Hepatocyte (in vitro differentiated cells): Measurements from ENCODE around the gene ROR2. TPM values are rescaled to one million over a fixed set of nuclear protein-coding genes. Genes with fewer than 3 reads are reported as not detected.

Experiments
- DNase-seq: peaks from one replicate; pipeline ENCODE4 v3.0.0-alpha.2; 2016; ENCODE audit warnings: low spot score
- H2AFZ ChIP-seq: fragments of 200-600 bp; sonication (generic); 2 replicates; pipeline ENCODE4 v1.6.0; 2016; ENCODE audit warnings: antibody characterized with exemption, mild to moderate bottlenecking
- H3K27ac ChIP-seq: fragments of 200-600 bp; sonication (generic); 2 replicates; pipeline ENCODE4 v1.5.1; 2016; ENCODE audit warnings: mild to moderate bottlenecking
- H3K27me3 ChIP-seq: fragments of 200-600 bp; sonication (generic); 2 replicates; pipeline ENCODE4 v1.6.1; 2016
- H3K36me3 ChIP-seq: fragments of 200-600 bp; sonication (generic); replicated peaks from 2 replicates; pipeline ENCODE4 v1.5.1; 2016; ENCODE audit warnings: low read depth; ENCODE audit not compliant: insufficient read depth
- H3K4me1 ChIP-seq: fragments of 200-600 bp; sonication (generic); 2 replicates; pipeline ENCODE4 v1.5.1; 2016; ENCODE audit warnings: mild to moderate bottlenecking, moderate library complexity; ENCODE audit not compliant: insufficient read depth
- H3K4me2 ChIP-seq: fragments of 200-600 bp; sonication (generic); 2 replicates; pipeline ENCODE4 v1.6.0; 2016
- H3K4me3 ChIP-seq: fragments of 200-600 bp; sonication (generic); 2 replicates; pipeline ENCODE4 v1.5.1; 2016; ENCODE audit warnings: mild to moderate bottlenecking
- H3K79me2 ChIP-seq: fragments of 200-600 bp; sonication (generic); 2 replicates; pipeline ENCODE4 v1.6.0; 2017; ENCODE audit warnings: mild to moderate bottlenecking
- H3K9me2 ChIP-seq: fragments of 200-600 bp; sonication (generic); replicated peaks from 2 replicates; pipeline ENCODE4 v1.6.0; 2017; ENCODE audit warnings: mild to moderate bottlenecking; ENCODE audit not compliant: insufficient read depth
- H3K9me3 ChIP-seq: fragments of 200-600 bp; sonication (generic); 2 replicates; pipeline ENCODE4 v1.5.1; 2016; ENCODE audit warnings: low read depth, mild to moderate bottlenecking
- H4K20me1 ChIP-seq: fragments of 200-600 bp; sonication (generic); 2 replicates; pipeline ENCODE4 v1.6.0; 2016; ENCODE audit warnings: mild to moderate bottlenecking; ENCODE audit not compliant: insufficient read depth, poor library complexity, severe bottlenecking
- CTCF ChIP-seq: fragments of 200-600 bp; sonication (generic); IDR thresholded peaks from 2 replicates; pipeline ENCODE4 v1.5.1; 2016; ENCODE audit warnings: antibody characterized with exemption, mild to moderate bottlenecking; ENCODE audit not compliant: poor library complexity
- EZH2 ChIP-seq: fragments of 200-600 bp; sonication (generic); IDR thresholded peaks from 2 replicates; pipeline ENCODE4 v1.6.1; 2016; ENCODE audit warnings: antibody characterized with exemption, mild to moderate bottlenecking, borderline replicate concordance
- EZH2phosphoT487 ChIP-seq: fragments of 200-600 bp; sonication (generic); IDR thresholded peaks from one replicate; pipeline ENCODE4 v1.6.1; 2018; ENCODE audit warnings: antibody characterized with exemption, mild to moderate bottlenecking, low read depth, moderate library complexity; ENCODE audit not compliant: unreplicated experiment, severe bottlenecking
- WGBS: methylation state at CpG from one replicate; pipeline ENCODE4 v1.1.6; 2016; ENCODE audit warnings: low lambda C conversion rate; ENCODE audit errors: missing lambda C conversion rate; 5-methylcytosine and 5-hydroxymethylcytosine counted together
- polyA plus RNA-seq: library from polyadenylated mRNA; unstranded; fragments of >200 nt; fragmentation: Nextera tagmentation; extraction: Ambion mirVana; gene quantifications from 2 replicates; pipeline ENCODE4 v1.2.1, GENCODE V29; 2016
- total RNA-seq: library from RNA; depleted of rRNA; stranded (reverse); fragments of >200 nt; gene quantifications from 2 replicates; pipeline ENCODE4 v1.2.3, GENCODE V29; 2014

The ROR2 gene
- total and polyA plus RNA-seq, 2 experiments from 2014 or later = 25.6 to 29.5 TPM

- no peaks in the 10 kb centered on the region for H3K36me3 ChIP-seq
- no peak for TF ChIP-seq CTCF
- TF ChIP-seq EZH2 = no peak
- no peak for TF ChIP-seq EZH2phosphoT487
- WGBS = 98% methylated on average over 42 of the region's 46 CpGs
Measured at GRCh38 chr9:91733006-91733624, 216.9 kb downstream of the ROR2 start.

GRCh38 chr9:91732187-91733005, 217.6 kb downstream of the ROR2 start:
- no peaks in the 10 kb centered on the region for H3K27me3 ChIP-seq
- H3K79me2 ChIP-seq = no peaks in the 10 kb centered on the region
- WGBS = 97% methylated on average over 20 of the region's 21 CpGs
- no peaks in the 10 kb centered on the region for H3K4me1 ChIP-seq
- H2AFZ ChIP-seq = no peak overlapping the region
- H3K9me3 ChIP-seq = no peaks in the 10 kb centered on the region
- no peaks in the 10 kb centered on the region for H4K20me1 ChIP-seq
- H3K4me2 ChIP-seq = no peak overlapping the region
- DNase-seq = no peak
- TF ChIP-seq EZH2phosphoT487 = no peak
- TF ChIP-seq EZH2 = no peak
- TF ChIP-seq CTCF = no peak
- H3K36me3 ChIP-seq = no peaks in the 10 kb centered on the region
- no peak overlapping the region for H3K4me3 ChIP-seq
- H3K27ac ChIP-seq = no peak overlapping the region
- no peaks in the 10 kb centered on the region for H3K9me2 ChIP-seq

More at GRCh38 chr9:91733006-91733624, 216.9 kb downstream of the ROR2 start:
- no peak overlapping the region for H3K4me3 ChIP-seq
- no peak for DNase-seq
- H4K20me1 ChIP-seq = no peaks in the 10 kb centered on the region
- no peak overlapping the region for H3K27ac ChIP-seq
- H3K4me1 ChIP-seq = no peaks in the 10 kb centered on the region
- no peaks in the 10 kb centered on the region for H3K9me2 ChIP-seq
- no peaks in the 10 kb centered on the region for H3K9me3 ChIP-seq
- H3K27me3 ChIP-seq = no peaks in the 10 kb centered on the region
- H3K79me2 ChIP-seq = no peaks in the 10 kb centered on the region
- no peak overlapping the region for H2AFZ ChIP-seq
- no peak overlapping the region for H3K4me2 ChIP-seq

- Histone ChIP-seq H2AFZ (no peak overlapping the region), H3K27me3 (no peaks in the 10 kb centered on the region), H4K20me1 (no peaks in the 10 kb centered on the region), H3K27ac (no peak overlapping the region), H3K4me1 (no peaks in the 10 kb centered on the region), H3K79me2 (no peaks in the 10 kb centered on the region), H3K9me3 (no peaks in the 10 kb centered on the region), H3K4me2 (no peak overlapping the region), H3K9me2 (no peaks in the 10 kb centered on the region), H3K4me3 (no peak overlapping the region), H3K36me3 (no peaks in the 10 kb centered on the region)
- DNase-seq = no peak
- TF ChIP-seq EZH2 = no peak
- no peak for TF ChIP-seq CTCF
- TF ChIP-seq EZH2phosphoT487 = no peak
- 98% methylated on average over 15 of the region's 15 CpGs for WGBS
Measured at GRCh38 chr9:91730806-91731205, 219.2 kb downstream of the ROR2 start.
